ENCODE data around the gene HAUS5. TPM values are rescaled to one million over a fixed set of nuclear protein-coding genes. Genes with fewer than 3 reads are reported as not detected.

HAUS5 gene
- total and polyA plus RNA-seq, 2 of the 8 experiments (the other 6 are each of a cell fraction or from before 2014, with no cell fraction given): 13.8 to 25.7 TPM

GRCh38 chr19:35620001-35620400 lies 7.5 kb downstream of the HAUS5 start (continued):
- TF ChIP-seq TCF12 (IDR thresholded peaks at IDR 0.05; ENCODE audit: low read depth, low read length) (no peak), CHD1 (IDR thresholded peaks at IDR 0.05; ENCODE audit: low read depth, low read length) (no peak), JUN (IDR thresholded peaks at IDR 0.05; ENCODE audit: low read depth, low read length) (no peak), TBP (IDR thresholded peaks at IDR 0.05; ENCODE audit: low read depth, low read length) (no peak), GTF2F1 (IDR thresholded peaks at IDR 0.05; ENCODE audit: borderline replicate concordance, low read depth, low read length) (no peak), HDAC6 (IDR thresholded peaks at IDR 0.05; ENCODE audit: low read depth, low read length) (no peak)
